Breast epithelium (tissue), 3 donors: ENCODE data around the gene MYOF.

Source experiments
- POLR2AphosphoS5 ChIP-seq, 3 donors: sonication (generic); formaldehyde crosslinking; IDR thresholded peaks; one replicate each; pipeline ENCODE4 v1.6.1; 2017; ENCODE audit warnings: antibody characterized with exemption in 3 of 3
- TF ChIP-seq, protein P1 (sequence below), 3 donors: fragments of 450-650 bp; IDR thresholded peaks; one replicate each; pipeline ENCODE4 v1.5.1; 2016 to 2017; ENCODE audit warnings: antibody characterized with exemption in 3 of 3, mild to moderate bottlenecking in 3 of 3, moderate library complexity in 3 of 3

DNA sequence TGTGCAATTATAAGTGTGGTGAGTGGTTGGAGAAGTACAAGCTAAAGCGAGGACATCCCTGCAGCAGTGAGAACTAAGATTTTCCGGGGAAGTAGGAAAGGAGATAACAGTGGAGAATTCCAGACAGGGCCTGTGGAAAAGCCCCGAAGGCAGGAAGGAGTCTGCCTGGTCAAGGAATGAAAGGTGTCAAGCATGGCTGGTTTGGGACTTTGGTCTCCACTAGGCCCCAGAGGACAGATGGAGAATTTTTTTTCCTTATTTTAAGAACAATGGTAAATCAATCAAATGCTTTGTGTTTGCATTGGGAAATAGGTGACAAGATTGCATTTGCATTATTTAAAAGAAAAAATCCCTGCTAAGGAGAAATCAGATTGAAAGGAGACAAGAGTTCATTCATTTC is 11.0 kb upstream of the MYOF start:
- TF ChIP-seq, protein P1, sequence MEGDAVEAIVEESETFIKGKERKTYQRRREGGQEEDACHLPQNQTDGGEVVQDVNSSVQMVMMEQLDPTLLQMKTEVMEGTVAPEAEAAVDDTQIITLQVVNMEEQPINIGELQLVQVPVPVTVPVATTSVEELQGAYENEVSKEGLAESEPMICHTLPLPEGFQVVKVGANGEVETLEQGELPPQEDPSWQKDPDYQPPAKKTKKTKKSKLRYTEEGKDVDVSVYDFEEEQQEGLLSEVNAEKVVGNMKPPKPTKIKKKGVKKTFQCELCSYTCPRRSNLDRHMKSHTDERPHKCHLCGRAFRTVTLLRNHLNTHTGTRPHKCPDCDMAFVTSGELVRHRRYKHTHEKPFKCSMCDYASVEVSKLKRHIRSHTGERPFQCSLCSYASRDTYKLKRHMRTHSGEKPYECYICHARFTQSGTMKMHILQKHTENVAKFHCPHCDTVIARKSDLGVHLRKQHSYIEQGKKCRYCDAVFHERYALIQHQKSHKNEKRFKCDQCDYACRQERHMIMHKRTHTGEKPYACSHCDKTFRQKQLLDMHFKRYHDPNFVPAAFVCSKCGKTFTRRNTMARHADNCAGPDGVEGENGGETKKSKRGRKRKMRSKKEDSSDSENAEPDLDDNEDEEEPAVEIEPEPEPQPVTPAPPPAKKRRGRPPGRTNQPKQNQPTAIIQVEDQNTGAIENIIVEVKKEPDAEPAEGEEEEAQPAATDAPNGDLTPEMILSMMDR (IDR thresholded peaks at IDR 0.05), result no peak
- no peak for TF ChIP-seq POLR2AphosphoS5 (IDR thresholded peaks at IDR 0.05)
